ENCODE measurements around the gene KMT2D.
A peak's percentile ranks its signal among the peaks of the same experiment; 100 is the strongest.

The KMT2D gene

GRCh38 chr12:49088932-49089330, 28.3 kb upstream of the KMT2D start:
- H3K9ac ChIP-seq (ENCODE audit: low read depth in 1 of 2, low read length in 2 of 2), result no peak overlapping the region
- peaks cover 0 to 3% of the 10 kb centered on the region in 2 donors for H3K9me3 ChIP-seq (ENCODE audit: control insufficient read depth in 1 of 2, low read length in 2 of 2)
- peaks cover 53 to 55% of the 10 kb centered on the region in 2 donors for H3K27me3 ChIP-seq (ENCODE audit: control insufficient read depth in 1 of 2, insufficient read depth in 2 of 2, low read length in 2 of 2)
- no peak overlapping the region for H3K27ac ChIP-seq (ENCODE audit: low read depth, low read length)
- H3K4me1 ChIP-seq (ENCODE audit: control insufficient read depth in 1 of 2, insufficient read depth in 2 of 2, low read length in 2 of 2), result peaks cover 28 to 41% of the 10 kb centered on the region in 2 donors
- H3K4me3 ChIP-seq (ENCODE audit: low read depth in 1 of 2, low read length in 2 of 2), result no peak overlapping the region
- H3K36me3 ChIP-seq (ENCODE audit: control insufficient read depth in 1 of 2, insufficient read depth in 2 of 2, low read length in 2 of 2), result no peaks in the 10 kb centered on the region

- no peak overlapping the region for H3K4me3 ChIP-seq (ENCODE audit: low read depth in 1 of 2, low read length in 2 of 2)
- peak overlapping the region in 1 of 2 donors; percentile 4 for H3K9ac ChIP-seq (ENCODE audit: low read depth in 1 of 2, low read length in 2 of 2)
- H3K27ac ChIP-seq (ENCODE audit: low read depth, low read length), result no peak overlapping the region
- H3K36me3 ChIP-seq (ENCODE audit: control insufficient read depth in 1 of 2, insufficient read depth in 2 of 2, low read length in 2 of 2), result no peaks in the 10 kb centered on the region
- peaks cover 0 to 3% of the 10 kb centered on the region in 2 donors for H3K9me3 ChIP-seq (ENCODE audit: control insufficient read depth in 1 of 2, low read length in 2 of 2)
- H3K4me1 ChIP-seq (ENCODE audit: control insufficient read depth in 1 of 2, insufficient read depth in 2 of 2, low read length in 2 of 2), result peaks cover 25 to 37% of the 10 kb centered on the region in 2 donors
- peaks cover 47 to 49% of the 10 kb centered on the region in 2 donors for H3K27me3 ChIP-seq (ENCODE audit: control insufficient read depth in 1 of 2, insufficient read depth in 2 of 2, low read length in 2 of 2)
Observed at GRCh38 chr12:49088150-49088931, 27.7 kb upstream of the KMT2D start.

GRCh38 chr12:49086116-49086515, 25.5 kb upstream of the KMT2D start:
- H3K9ac ChIP-seq (ENCODE audit: low read depth in 1 of 2, low read length in 2 of 2), result no peak overlapping the region
- H3K27me3 ChIP-seq (ENCODE audit: control insufficient read depth in 1 of 2, insufficient read depth in 2 of 2, low read length in 2 of 2), result peaks cover 25 to 29% of the 10 kb centered on the region in 2 donors
- H3K4me3 ChIP-seq (ENCODE audit: low read depth in 1 of 2, low read length in 2 of 2), result no peak overlapping the region
- H3K36me3 ChIP-seq (ENCODE audit: control insufficient read depth in 1 of 2, insufficient read depth in 2 of 2, low read length in 2 of 2), result no peaks in the 10 kb centered on the region
- peaks cover 0 to 3% of the 10 kb centered on the region in 2 donors for H3K9me3 ChIP-seq (ENCODE audit: control insufficient read depth in 1 of 2, low read length in 2 of 2)
- H3K27ac ChIP-seq (ENCODE audit: low read depth, low read length), result no peak overlapping the region
- peaks cover 15 to 27% of the 10 kb centered on the region in 2 donors for H3K4me1 ChIP-seq (ENCODE audit: control insufficient read depth in 1 of 2, insufficient read depth in 2 of 2, low read length in 2 of 2)

- Histone ChIP-seq H3K9ac (ENCODE audit: low read depth in 1 of 2, low read length in 2 of 2) (no peak overlapping the region), H3K4me1 (ENCODE audit: control insufficient read depth in 1 of 2, insufficient read depth in 2 of 2, low read length in 2 of 2) (peaks cover 6 to 16% of the 10 kb centered on the region in 2 donors), H3K27me3 (ENCODE audit: control insufficient read depth in 1 of 2, insufficient read depth in 2 of 2, low read length in 2 of 2) (peaks cover 11 to 13% of the 10 kb centered on the region in 2 donors), H3K4me3 (ENCODE audit: low read depth in 1 of 2, low read length in 2 of 2) (no peak overlapping the region), H3K36me3 (ENCODE audit: control insufficient read depth in 1 of 2, insufficient read depth in 2 of 2, low read length in 2 of 2) (no peaks in the 10 kb centered on the region), H3K9me3 (ENCODE audit: control insufficient read depth in 1 of 2, low read length in 2 of 2) (peaks cover 0 to 3% of the 10 kb centered on the region in 2 donors), H3K27ac (ENCODE audit: low read depth, low read length) (no peak overlapping the region)
Observed at GRCh38 chr12:49084438-49084837, 23.8 kb upstream of the KMT2D start.

GRCh38 chr12:49079793-49080192, 19.2 kb upstream of the KMT2D start:
- H3K4me1 ChIP-seq (ENCODE audit: control insufficient read depth in 1 of 2, insufficient read depth in 2 of 2, low read length in 2 of 2), result no peaks in the 10 kb centered on the region

GRCh38 chr12:49070971-49071370, 10.4 kb upstream of the KMT2D start:
- no peak overlapping the region for H3K4me3 ChIP-seq (ENCODE audit: low read depth in 1 of 2, low read length in 2 of 2)
- no peaks in the 10 kb centered on the region for H3K27me3 ChIP-seq (ENCODE audit: control insufficient read depth in 1 of 2, insufficient read depth in 2 of 2, low read length in 2 of 2)
- H3K4me1 ChIP-seq (ENCODE audit: control insufficient read depth in 1 of 2, insufficient read depth in 2 of 2, low read length in 2 of 2), result peaks cover 9 to 11% of the 10 kb centered on the region in 2 donors
- no peaks in the 10 kb centered on the region for H3K36me3 ChIP-seq (ENCODE audit: control insufficient read depth in 1 of 2, insufficient read depth in 2 of 2, low read length in 2 of 2)
- no peak overlapping the region for H3K9ac ChIP-seq (ENCODE audit: low read depth in 1 of 2, low read length in 2 of 2)
- no peaks in the 10 kb centered on the region for H3K9me3 ChIP-seq (ENCODE audit: control insufficient read depth in 1 of 2, low read length in 2 of 2)
- no peak overlapping the region for H3K27ac ChIP-seq (ENCODE audit: low read depth, low read length)

More at GRCh38 chr12:49079793-49080192, 19.2 kb upstream of the KMT2D start:
- H3K27ac ChIP-seq (ENCODE audit: low read depth, low read length), result no peak overlapping the region
- H3K9ac ChIP-seq (ENCODE audit: low read depth in 1 of 2, low read length in 2 of 2), result no peak overlapping the region
- H3K9me3 ChIP-seq (ENCODE audit: control insufficient read depth in 1 of 2, low read length in 2 of 2), result peaks cover 0 to 3% of the 10 kb centered on the region in 2 donors
- H3K4me3 ChIP-seq (ENCODE audit: low read depth in 1 of 2, low read length in 2 of 2), result no peak overlapping the region
- H3K36me3 ChIP-seq (ENCODE audit: control insufficient read depth in 1 of 2, insufficient read depth in 2 of 2, low read length in 2 of 2), result no peaks in the 10 kb centered on the region
- H3K27me3 ChIP-seq (ENCODE audit: control insufficient read depth in 1 of 2, insufficient read depth in 2 of 2, low read length in 2 of 2), result no peaks in the 10 kb centered on the region

- peaks cover 9 to 11% of the 10 kb centered on the region in 2 donors for H3K4me1 ChIP-seq (ENCODE audit: control insufficient read depth in 1 of 2, insufficient read depth in 2 of 2, low read length in 2 of 2)
- H3K4me3 ChIP-seq (ENCODE audit: low read depth in 1 of 2, low read length in 2 of 2), result peak within 1 kb of the TSS; percentile 93 to 96
- no peaks in the 10 kb centered on the region for H3K36me3 ChIP-seq (ENCODE audit: control insufficient read depth in 1 of 2, insufficient read depth in 2 of 2, low read length in 2 of 2)
- H3K27ac ChIP-seq (ENCODE audit: low read depth, low read length), result peak within 1 kb of the TSS; percentile 45
- H3K9me3 ChIP-seq (ENCODE audit: control insufficient read depth in 1 of 2, low read length in 2 of 2), result no peaks in the 10 kb centered on the region
- peak within 1 kb of the TSS; percentile 68 to 78 for H3K9ac ChIP-seq (ENCODE audit: low read depth in 1 of 2, low read length in 2 of 2)
- no peaks in the 10 kb centered on the region for H3K27me3 ChIP-seq (ENCODE audit: control insufficient read depth in 1 of 2, insufficient read depth in 2 of 2, low read length in 2 of 2)
Observed at GRCh38 chr12:49069507-49070346, 9.1 kb upstream of the KMT2D start, which contains the start of gene RHEBL1. RHEBL1 (minus strand) TSS chr12:49069979; CDS start chr12:49069785, 194 bp downstream.

- H3K4me3 ChIP-seq (ENCODE audit: low read depth in 1 of 2, low read length in 2 of 2), result peak overlapping the region; percentile 93 to 96
- H3K9me3 ChIP-seq (ENCODE audit: control insufficient read depth in 1 of 2, low read length in 2 of 2), result no peaks in the 10 kb centered on the region
- H3K27me3 ChIP-seq (ENCODE audit: control insufficient read depth in 1 of 2, insufficient read depth in 2 of 2, low read length in 2 of 2), result no peaks in the 10 kb centered on the region
- H3K4me1 ChIP-seq (ENCODE audit: control insufficient read depth in 1 of 2, insufficient read depth in 2 of 2, low read length in 2 of 2), result peaks cover 9 to 11% of the 10 kb centered on the region in 2 donors
- H3K36me3 ChIP-seq (ENCODE audit: control insufficient read depth in 1 of 2, insufficient read depth in 2 of 2, low read length in 2 of 2), result no peaks in the 10 kb centered on the region
- H3K9ac ChIP-seq (ENCODE audit: low read depth in 1 of 2, low read length in 2 of 2), result peak overlapping the region; percentile 68 to 78
- no peak overlapping the region for H3K27ac ChIP-seq (ENCODE audit: low read depth, low read length)
Observed at GRCh38 chr12:49068879-49069506, 8.4 kb upstream of the KMT2D start.

GRCh38 chr12:49066120-49066519, 5.5 kb upstream of the KMT2D start:
- no peaks in the 10 kb centered on the region for H3K36me3 ChIP-seq (ENCODE audit: control insufficient read depth in 1 of 2, insufficient read depth in 2 of 2, low read length in 2 of 2)
- H3K9ac ChIP-seq (ENCODE audit: low read depth in 1 of 2, low read length in 2 of 2), result no peak overlapping the region
- no peak overlapping the region for H3K4me3 ChIP-seq (ENCODE audit: low read depth in 1 of 2, low read length in 2 of 2)
- peaks cover 15 to 17% of the 10 kb centered on the region in 2 donors for H3K4me1 ChIP-seq (ENCODE audit: control insufficient read depth in 1 of 2, insufficient read depth in 2 of 2, low read length in 2 of 2)
- H3K9me3 ChIP-seq (ENCODE audit: control insufficient read depth in 1 of 2, low read length in 2 of 2), result no peaks in the 10 kb centered on the region
- no peaks in the 10 kb centered on the region for H3K27me3 ChIP-seq (ENCODE audit: control insufficient read depth in 1 of 2, insufficient read depth in 2 of 2, low read length in 2 of 2)
- H3K27ac ChIP-seq (ENCODE audit: low read depth, low read length), result no peak overlapping the region

All from duodenal mucosa (tissue), 2 donors.